Measurements from ENCODE around the gene CYB5B. TPM values are rescaled to one million over a fixed set of nuclear protein-coding genes. Genes with fewer than 3 reads are reported as not detected.
A peak's percentile ranks its signal among the peaks of the same experiment; 100 is the strongest.

The CYB5B gene
- total and polyA plus RNA-seq, 2 donors (not counting 1 experiment from before 2014, with no cell fraction given), result 87.4 to 220 TPM

DNA sequence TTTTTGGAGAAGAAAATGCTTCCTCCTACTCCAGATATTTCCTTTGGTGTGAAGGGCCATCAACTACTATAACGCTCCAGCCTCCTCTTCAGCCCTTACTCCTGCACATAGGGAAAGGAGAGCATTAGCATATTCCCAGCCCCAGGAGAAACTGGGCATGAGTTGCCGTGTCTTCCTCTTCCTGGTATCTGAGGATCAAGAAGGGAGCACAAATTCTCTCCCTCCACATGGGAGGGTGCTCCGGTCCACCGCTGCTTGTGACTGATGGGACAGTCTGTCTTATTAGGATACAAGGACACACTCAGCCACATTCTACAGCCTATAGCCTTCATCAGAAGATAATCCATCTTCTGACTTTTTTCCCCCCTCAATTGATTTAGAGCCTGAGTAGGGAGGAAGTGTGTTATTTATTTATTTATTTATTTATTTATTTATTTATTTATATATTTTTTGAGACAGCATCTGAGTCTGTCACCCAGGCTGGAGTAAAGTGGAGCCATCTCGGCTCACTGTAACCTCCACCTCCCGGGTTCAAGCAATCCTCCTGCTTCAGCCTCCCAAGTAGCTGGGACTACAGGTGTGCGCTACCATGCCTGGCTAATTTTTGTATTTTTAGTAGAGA is 16.6 kb upstream of the CYB5B start:
- no peaks in the 10 kb centered on the region for H3K36me3 ChIP-seq (ENCODE audit: control insufficient read depth, insufficient read depth, low read length)
- H2AFZ ChIP-seq (ENCODE audit: low read length), result no peak overlapping the region
- no peak for DNase-seq (ENCODE audit: low read depth in 2 of 2)
- no peak overlapping the region for H3K9ac ChIP-seq (ENCODE audit: insufficient read depth, low read length)
- no peak overlapping the region for H3K4me2 ChIP-seq (ENCODE audit: extremely low read depth, insufficient read depth, low read length)
- no peaks in the 10 kb centered on the region for H3K27me3 ChIP-seq (ENCODE audit: control insufficient read depth, insufficient read depth, low read length)
- H3K27ac ChIP-seq (ENCODE audit: insufficient read depth, low read length), result no peak overlapping the region
- TF ChIP-seq EZH2 (IDR thresholded peaks at IDR 0.05; ENCODE audit: low read length, missing control alignments), result no peak
- TF ChIP-seq, protein P1, sequence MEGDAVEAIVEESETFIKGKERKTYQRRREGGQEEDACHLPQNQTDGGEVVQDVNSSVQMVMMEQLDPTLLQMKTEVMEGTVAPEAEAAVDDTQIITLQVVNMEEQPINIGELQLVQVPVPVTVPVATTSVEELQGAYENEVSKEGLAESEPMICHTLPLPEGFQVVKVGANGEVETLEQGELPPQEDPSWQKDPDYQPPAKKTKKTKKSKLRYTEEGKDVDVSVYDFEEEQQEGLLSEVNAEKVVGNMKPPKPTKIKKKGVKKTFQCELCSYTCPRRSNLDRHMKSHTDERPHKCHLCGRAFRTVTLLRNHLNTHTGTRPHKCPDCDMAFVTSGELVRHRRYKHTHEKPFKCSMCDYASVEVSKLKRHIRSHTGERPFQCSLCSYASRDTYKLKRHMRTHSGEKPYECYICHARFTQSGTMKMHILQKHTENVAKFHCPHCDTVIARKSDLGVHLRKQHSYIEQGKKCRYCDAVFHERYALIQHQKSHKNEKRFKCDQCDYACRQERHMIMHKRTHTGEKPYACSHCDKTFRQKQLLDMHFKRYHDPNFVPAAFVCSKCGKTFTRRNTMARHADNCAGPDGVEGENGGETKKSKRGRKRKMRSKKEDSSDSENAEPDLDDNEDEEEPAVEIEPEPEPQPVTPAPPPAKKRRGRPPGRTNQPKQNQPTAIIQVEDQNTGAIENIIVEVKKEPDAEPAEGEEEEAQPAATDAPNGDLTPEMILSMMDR (conservative IDR thresholded peaks at IDR 0.05 in 1 of 2, IDR thresholded peaks at IDR 0.05 in 1 of 2; ENCODE audit: low read depth in 1 of 2, low read length in 2 of 2), result no peak
- H3K4me1 ChIP-seq (ENCODE audit: control insufficient read depth, extremely low read depth, insufficient read depth, low read length), result peaks cover 8% of the 10 kb centered on the region
- H3K9me3 ChIP-seq (ENCODE audit: control insufficient read depth, insufficient read depth, low read depth, low read length), result no peaks in the 10 kb centered on the region
- no peaks in the 10 kb centered on the region for H4K20me1 ChIP-seq (ENCODE audit: control insufficient read depth, extremely low read depth, insufficient read depth, low read length)
- no peaks in the 10 kb centered on the region for H3K79me2 ChIP-seq (ENCODE audit: control insufficient read depth, insufficient read depth, low read length)
- no peak overlapping the region for H3K4me3 ChIP-seq (replicated peaks in 1 of 4; ENCODE audit: control extremely low read depth in 1 of 4, insufficient read depth in 1 of 4, low read depth in 3 of 4, low read length in 4 of 4)

DNA sequence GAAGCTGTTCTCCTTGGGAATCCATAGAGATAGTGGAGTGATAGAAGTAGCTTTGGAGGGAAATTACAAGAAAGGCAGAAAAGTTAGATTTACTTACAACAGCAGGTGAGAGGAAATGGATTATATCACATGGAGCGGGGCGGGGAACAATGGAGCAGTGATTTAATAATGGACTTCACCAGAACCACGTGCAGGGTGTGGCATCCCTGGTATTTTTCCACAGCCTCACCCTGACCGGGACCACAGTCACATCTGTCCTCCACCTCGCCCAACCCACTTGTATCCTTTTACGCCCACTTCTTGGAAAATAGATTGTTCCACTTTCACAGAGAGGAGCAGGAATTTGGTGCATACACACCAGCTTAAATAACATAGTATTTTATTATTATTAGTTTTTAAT is 15.9 kb upstream of the CYB5B start:
- Histone ChIP-seq H3K4me1 (ENCODE audit: control insufficient read depth, extremely low read depth, insufficient read depth, low read length) (peaks cover 8% of the 10 kb centered on the region), H3K9me3 (ENCODE audit: control insufficient read depth, insufficient read depth, low read depth, low read length) (no peaks in the 10 kb centered on the region), H2AFZ (ENCODE audit: low read length) (no peak overlapping the region), H3K27ac (ENCODE audit: insufficient read depth, low read length) (no peak overlapping the region), H3K4me3 (replicated peaks in 1 of 4; ENCODE audit: control extremely low read depth in 1 of 4, insufficient read depth in 1 of 4, low read depth in 3 of 4, low read length in 4 of 4) (no peak overlapping the region), H3K4me2 (ENCODE audit: extremely low read depth, insufficient read depth, low read length) (no peak overlapping the region), H3K9ac (ENCODE audit: insufficient read depth, low read length) (no peak overlapping the region), H3K27me3 (ENCODE audit: control insufficient read depth, insufficient read depth, low read length) (no peaks in the 10 kb centered on the region), H3K79me2 (ENCODE audit: control insufficient read depth, insufficient read depth, low read length) (no peaks in the 10 kb centered on the region), H3K36me3 (ENCODE audit: control insufficient read depth, insufficient read depth, low read length) (no peaks in the 10 kb centered on the region), H4K20me1 (ENCODE audit: control insufficient read depth, extremely low read depth, insufficient read depth, low read length) (no peaks in the 10 kb centered on the region)
- TF ChIP-seq, protein P1 (conservative IDR thresholded peaks at IDR 0.05 in 1 of 2, IDR thresholded peaks at IDR 0.05 in 1 of 2; ENCODE audit: low read depth in 1 of 2, low read length in 2 of 2), result no peak
- no peak for TF ChIP-seq EZH2 (IDR thresholded peaks at IDR 0.05; ENCODE audit: low read length, missing control alignments)
- peak in 1 of 2 donors; percentile 23 for DNase-seq (ENCODE audit: low read depth in 2 of 2)

DNA sequence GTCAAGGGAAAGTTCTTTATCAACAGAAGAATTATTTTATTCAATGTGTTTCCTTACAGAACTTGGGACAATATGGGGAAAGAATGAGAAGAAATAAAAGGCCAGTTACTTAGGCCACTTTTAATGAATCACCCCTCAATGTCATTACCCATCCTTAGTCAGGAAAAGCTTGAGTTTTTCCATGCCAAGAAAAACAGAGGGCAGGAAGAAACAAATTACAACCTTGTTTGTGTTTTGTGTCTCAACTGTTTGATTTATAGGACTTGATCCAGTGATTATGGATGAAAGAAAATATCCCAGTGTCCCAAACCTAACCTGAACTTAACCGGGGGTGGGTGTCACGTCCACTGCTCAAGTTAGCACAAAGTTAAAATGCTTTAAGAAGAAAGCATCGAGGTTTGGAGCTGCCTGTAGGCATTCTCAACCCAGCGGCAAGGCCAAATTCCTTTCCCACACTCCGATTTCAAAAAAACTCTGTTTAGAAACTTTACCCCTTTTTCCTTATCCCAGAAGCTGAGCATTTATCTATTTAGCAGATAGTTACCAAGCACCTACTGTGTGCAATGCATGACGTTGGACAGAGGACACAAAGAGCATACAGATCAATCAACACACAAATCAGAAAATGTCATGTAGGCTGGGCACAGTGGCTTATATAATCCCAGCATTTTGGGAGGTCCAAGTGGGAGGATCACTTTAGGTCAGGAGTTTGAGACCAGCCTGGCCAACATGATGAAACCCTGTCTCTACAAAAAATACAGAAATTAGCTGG is 14.0 kb upstream of the CYB5B start:
- no peaks in the 10 kb centered on the region for H4K20me1 ChIP-seq (ENCODE audit: control insufficient read depth, extremely low read depth, insufficient read depth, low read length)

More for the DNA sequence above, 14.0 kb upstream of the CYB5B start:
- no peaks in the 10 kb centered on the region for H3K27me3 ChIP-seq (ENCODE audit: control insufficient read depth, insufficient read depth, low read length)
- no peaks in the 10 kb centered on the region for H3K36me3 ChIP-seq (ENCODE audit: control insufficient read depth, insufficient read depth, low read length)
- no peak overlapping the region for H3K9ac ChIP-seq (ENCODE audit: insufficient read depth, low read length)
- peak overlapping the region; percentile 51 for H3K27ac ChIP-seq (ENCODE audit: insufficient read depth, low read length)
- peaks cover 2% of the 10 kb centered on the region for H3K4me1 ChIP-seq (ENCODE audit: control insufficient read depth, extremely low read depth, insufficient read depth, low read length)
- peak overlapping the region; percentile 26 for H2AFZ ChIP-seq (ENCODE audit: low read length)
- TF ChIP-seq, protein P1 (conservative IDR thresholded peaks at IDR 0.05 in 1 of 2, IDR thresholded peaks at IDR 0.05 in 1 of 2; ENCODE audit: low read depth in 1 of 2, low read length in 2 of 2), result no peak
- TF ChIP-seq EZH2 (IDR thresholded peaks at IDR 0.05; ENCODE audit: low read length, missing control alignments), result no peak
- H3K4me3 ChIP-seq (replicated peaks in 1 of 4; ENCODE audit: control extremely low read depth in 1 of 4, insufficient read depth in 1 of 4, low read depth in 3 of 4, low read length in 4 of 4), result no peak overlapping the region
- H3K4me2 ChIP-seq (ENCODE audit: extremely low read depth, insufficient read depth, low read length), result peak overlapping the region; percentile 70
- H3K79me2 ChIP-seq (ENCODE audit: control insufficient read depth, insufficient read depth, low read length), result no peaks in the 10 kb centered on the region
- no peaks in the 10 kb centered on the region for H3K9me3 ChIP-seq (ENCODE audit: control insufficient read depth, insufficient read depth, low read depth, low read length)
- DNase-seq (ENCODE audit: low read depth in 2 of 2), result peak; percentile 78 to 87

Data from fibroblast of lung (primary cell).